Measurements from ENCODE around the gene POLR3A. TPM values are rescaled to one million over a fixed set of nuclear protein-coding genes. Genes with fewer than 3 reads are reported as not detected.
A peak's percentile ranks its signal among the peaks of the same experiment; 100 is the strongest.
"Not testable (repeated sequence)": the region's sequence is repeated elsewhere in the genome, so short reads cannot be mapped to it uniquely, and the experiment has no call there.

The POLR3A gene
- total and polyA plus RNA-seq, 10 donors: 2.7 to 18.9 (median 15.0) TPM

DNA sequence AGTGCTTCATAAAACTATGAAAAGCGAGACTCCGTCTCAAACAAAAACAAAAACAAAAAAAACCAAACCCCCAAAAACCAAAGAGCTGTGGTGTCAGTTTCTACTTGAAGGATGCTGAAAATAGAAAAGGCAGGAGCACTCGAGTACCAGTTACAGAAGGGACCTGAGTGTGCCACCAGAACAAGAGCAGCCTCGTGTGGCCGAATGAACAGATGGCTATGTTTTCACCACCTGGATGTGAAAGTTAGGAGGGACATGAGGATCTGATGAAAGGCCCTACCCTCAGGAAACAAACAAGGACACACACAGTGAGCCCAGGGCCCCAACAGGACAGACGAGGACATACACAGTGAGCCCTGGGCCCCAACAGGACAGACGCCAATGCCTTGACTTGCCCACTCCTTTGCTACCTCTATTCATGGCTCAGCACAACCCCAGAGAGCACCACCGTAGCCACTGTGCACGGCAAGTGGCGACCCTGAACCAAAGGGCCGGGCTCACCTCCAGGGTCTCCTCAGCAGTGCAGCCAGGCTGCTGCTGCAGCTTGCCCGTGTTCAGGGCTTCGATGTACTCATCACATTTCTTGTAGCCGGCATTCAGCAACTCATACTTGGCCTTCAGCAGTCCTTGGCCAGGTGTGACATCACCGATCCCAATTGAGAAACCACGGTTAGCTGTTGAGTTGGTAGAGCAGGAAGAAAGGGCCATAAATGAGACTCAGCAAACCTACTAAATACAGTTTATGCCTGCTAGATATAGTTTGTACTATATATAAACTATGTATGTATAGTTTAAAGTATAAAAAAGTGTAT is 24.9 kb downstream of the POLR3A start:
- H3K27ac ChIP-seq: no peak overlapping the region
- peaks cover 10 to 100% (median 99%) of the 10 kb centered on the region in 6 donors for H3K36me3 ChIP-seq
- 90 to 93% (median 91%) methylated on average over 16 of the region's 16 CpGs for WGBS, 5 donors
- H3K9me3 ChIP-seq: no peaks in the 10 kb centered on the region
- intact Hi-C loops (cut with DNase I; ENCODE audit: low total_unique reads): no loop called here
- H3K4me3 ChIP-seq: no peak overlapping the region
- TF ChIP-seq POLR2AphosphoS5 (IDR thresholded peaks at IDR 0.05): no peak
- TF ChIP-seq, protein P1, sequence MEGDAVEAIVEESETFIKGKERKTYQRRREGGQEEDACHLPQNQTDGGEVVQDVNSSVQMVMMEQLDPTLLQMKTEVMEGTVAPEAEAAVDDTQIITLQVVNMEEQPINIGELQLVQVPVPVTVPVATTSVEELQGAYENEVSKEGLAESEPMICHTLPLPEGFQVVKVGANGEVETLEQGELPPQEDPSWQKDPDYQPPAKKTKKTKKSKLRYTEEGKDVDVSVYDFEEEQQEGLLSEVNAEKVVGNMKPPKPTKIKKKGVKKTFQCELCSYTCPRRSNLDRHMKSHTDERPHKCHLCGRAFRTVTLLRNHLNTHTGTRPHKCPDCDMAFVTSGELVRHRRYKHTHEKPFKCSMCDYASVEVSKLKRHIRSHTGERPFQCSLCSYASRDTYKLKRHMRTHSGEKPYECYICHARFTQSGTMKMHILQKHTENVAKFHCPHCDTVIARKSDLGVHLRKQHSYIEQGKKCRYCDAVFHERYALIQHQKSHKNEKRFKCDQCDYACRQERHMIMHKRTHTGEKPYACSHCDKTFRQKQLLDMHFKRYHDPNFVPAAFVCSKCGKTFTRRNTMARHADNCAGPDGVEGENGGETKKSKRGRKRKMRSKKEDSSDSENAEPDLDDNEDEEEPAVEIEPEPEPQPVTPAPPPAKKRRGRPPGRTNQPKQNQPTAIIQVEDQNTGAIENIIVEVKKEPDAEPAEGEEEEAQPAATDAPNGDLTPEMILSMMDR (IDR thresholded peaks at IDR 0.05 in 8 of 11, conservative IDR thresholded peaks at IDR 0.05 in 3 of 11): no peak
- TF ChIP-seq POLR2A (IDR thresholded peaks at IDR 0.05): no peak
- no peak for DNase-seq
- H3K4me1 ChIP-seq: no peaks in the 10 kb centered on the region
- no peaks in the 10 kb centered on the region for H3K27me3 ChIP-seq (replicated peaks in 1 of 7)

DNA sequence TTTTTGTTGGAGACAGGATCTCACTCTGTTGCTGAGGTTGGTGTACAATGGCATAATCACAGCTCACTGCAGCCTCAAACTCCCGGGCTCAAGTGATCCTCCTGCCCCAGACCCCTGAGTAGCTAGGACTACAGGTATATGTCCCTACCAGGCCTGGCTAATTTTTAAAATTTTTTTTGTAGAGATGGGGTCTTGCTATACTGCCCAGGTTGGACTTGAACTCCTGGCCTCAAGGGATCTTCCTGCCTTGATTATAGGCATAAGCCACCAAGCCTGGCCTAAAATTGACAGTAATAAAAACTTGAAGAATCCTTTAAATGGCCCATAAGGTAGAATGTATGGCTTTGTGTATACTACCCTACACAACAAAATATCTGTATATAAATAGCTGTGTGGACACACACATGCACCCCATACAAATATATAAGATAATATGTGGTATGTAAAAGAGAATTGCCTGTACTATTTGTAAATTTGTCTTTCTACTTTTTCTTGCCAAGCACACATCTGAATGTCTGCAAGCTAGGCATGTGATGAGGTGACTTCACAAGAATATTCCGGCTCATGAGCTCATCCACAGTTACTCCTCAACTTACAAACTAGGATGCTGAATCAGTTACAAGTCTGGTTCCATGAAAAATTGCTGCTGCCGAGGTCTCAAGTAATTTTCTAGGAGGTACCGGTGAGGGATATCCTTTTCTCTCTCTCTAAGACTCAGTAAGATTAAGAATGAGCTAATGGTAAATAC is 26.6 kb downstream of the POLR3A start:
- 94 to 98% (median 96%) methylated on average over 4 of the region's 4 CpGs for WGBS, 5 donors
- intact Hi-C loops (cut with DNase I; ENCODE audit: low total_unique reads): no loop called here
- H3K9me3 ChIP-seq: peaks cover 0 to 6% (median 0%) of the 10 kb centered on the region in 8 donors
- no peak for TF ChIP-seq POLR2AphosphoS5 (IDR thresholded peaks at IDR 0.05)
- TF ChIP-seq, protein P1 (IDR thresholded peaks at IDR 0.05 in 8 of 11, conservative IDR thresholded peaks at IDR 0.05 in 3 of 11): no peak
- TF ChIP-seq POLR2A (IDR thresholded peaks at IDR 0.05): no peak
- no peaks in the 10 kb centered on the region for H3K27me3 ChIP-seq (replicated peaks in 1 of 7)
- no peak overlapping the region for H3K4me3 ChIP-seq
- peak; percentile 4 for DNase-seq
- peaks cover 10 to 99% (median 94%) of the 10 kb centered on the region in 6 donors for H3K36me3 ChIP-seq
- H3K4me1 ChIP-seq: no peaks in the 10 kb centered on the region
- no peak overlapping the region for H3K27ac ChIP-seq

DNA sequence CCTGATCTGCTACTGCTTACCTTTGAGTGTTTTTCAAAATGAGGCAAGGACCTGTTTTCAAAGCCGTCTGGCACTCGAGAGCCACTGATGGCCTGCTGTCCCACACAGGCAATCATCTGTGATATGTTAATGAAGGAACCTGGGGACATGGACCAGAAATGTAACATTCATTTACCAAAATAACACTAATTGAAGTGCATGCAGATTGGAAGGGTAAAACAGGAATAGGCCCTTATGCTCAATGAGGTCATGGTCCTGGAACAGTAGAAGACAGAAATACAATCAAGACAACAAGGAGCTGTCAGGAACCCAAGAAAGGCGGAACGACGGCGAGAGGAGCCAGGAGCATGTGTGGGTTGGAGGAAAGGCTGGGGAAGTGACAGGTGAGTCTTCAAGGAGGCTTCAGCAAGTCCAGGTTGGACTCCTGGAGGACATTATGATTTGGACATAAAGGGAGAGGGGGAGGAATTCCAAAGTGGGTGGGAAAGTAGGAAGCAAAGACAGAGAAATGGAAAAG is 28.3 kb downstream of the POLR3A start:
- peaks cover 10 to 92% (median 77%) of the 10 kb centered on the region in 6 donors for H3K36me3 ChIP-seq
- WGBS, 5 donors: 91 to 97% (median 96%) methylated on average over 6 of the region's 6 CpGs
- H3K4me3 ChIP-seq: no peak overlapping the region
- H3K27ac ChIP-seq: no peak overlapping the region
- H3K4me1 ChIP-seq: no peaks in the 10 kb centered on the region
- no peak for TF ChIP-seq POLR2AphosphoS5 (IDR thresholded peaks at IDR 0.05)
- TF ChIP-seq, protein P1 (IDR thresholded peaks at IDR 0.05 in 8 of 11, conservative IDR thresholded peaks at IDR 0.05 in 3 of 11): no peak
- no peak for TF ChIP-seq POLR2A (IDR thresholded peaks at IDR 0.05)
- H3K9me3 ChIP-seq: peaks cover 0 to 6% (median 0%) of the 10 kb centered on the region in 8 donors
- H3K27me3 ChIP-seq (replicated peaks in 1 of 7): no peaks in the 10 kb centered on the region
- intact Hi-C loops (cut with DNase I; ENCODE audit: low total_unique reads): no loop called here
- DNase-seq: no peak

DNA sequence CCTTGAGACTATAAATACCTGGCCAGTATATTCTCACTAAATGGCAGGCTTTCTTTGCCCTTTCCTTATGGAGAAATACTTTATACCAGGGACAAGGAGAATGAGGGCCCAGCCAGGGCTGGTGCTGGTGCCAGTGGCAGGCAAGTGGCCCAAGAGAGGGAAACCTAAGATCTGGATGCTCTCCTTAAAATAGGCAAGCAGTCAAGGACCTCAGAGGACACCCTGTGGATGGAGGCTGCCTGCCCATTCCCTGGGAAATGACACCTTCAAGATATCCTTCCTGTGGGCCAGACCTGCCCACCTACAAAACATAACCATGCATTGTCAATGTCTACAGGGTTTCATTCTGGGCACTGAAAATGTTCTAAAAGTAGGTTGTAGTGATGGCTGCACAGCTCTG is 29.1 kb downstream of the POLR3A start:
- TF ChIP-seq, protein P1 (IDR thresholded peaks at IDR 0.05 in 8 of 11, conservative IDR thresholded peaks at IDR 0.05 in 3 of 11): no peak
- TF ChIP-seq POLR2A (IDR thresholded peaks at IDR 0.05) (no peak), POLR2AphosphoS5 (IDR thresholded peaks at IDR 0.05) (no peak)
- no peak overlapping the region for H3K4me3 ChIP-seq
- DNase-seq: no peak
- peaks cover 0 to 6% (median 0%) of the 10 kb centered on the region in 8 donors for H3K9me3 ChIP-seq
- no peaks in the 10 kb centered on the region for H3K4me1 ChIP-seq
- H3K27ac ChIP-seq: no peak overlapping the region
- no peaks in the 10 kb centered on the region for H3K27me3 ChIP-seq (replicated peaks in 1 of 7)
- peaks cover 10 to 84% (median 69%) of the 10 kb centered on the region in 6 donors for H3K36me3 ChIP-seq
- intact Hi-C loops (cut with DNase I; ENCODE audit: low total_unique reads): no loop called here

DNA sequence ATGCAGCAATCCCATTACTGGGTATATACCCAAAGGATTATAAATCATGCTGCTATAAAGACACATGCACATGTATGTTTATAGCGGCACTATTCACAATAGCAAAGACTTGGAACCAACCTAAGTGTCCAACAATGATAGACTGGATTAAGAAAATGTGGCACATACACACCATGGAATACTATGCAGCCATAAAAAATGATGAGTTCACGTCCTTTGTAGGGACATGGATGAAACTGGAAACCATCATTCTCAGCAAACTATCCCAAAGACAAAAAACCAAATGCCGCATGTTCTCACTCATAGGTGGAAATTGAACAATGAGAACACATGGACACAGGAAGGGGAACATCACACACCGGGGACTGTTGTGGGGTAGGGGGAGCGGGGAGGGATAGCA is 30.5 kb downstream of the POLR3A start:
- intact Hi-C loops (cut with DNase I; ENCODE audit: low total_unique reads); DNase-seq; H3K27ac ChIP-seq; H3K4me3 ChIP-seq; H3K4me1 ChIP-seq; H3K27me3 ChIP-seq (replicated peaks in 1 of 7); H3K9me3 ChIP-seq: not testable (repeated sequence)
- peaks cover 10 to 80% (median 63%) of the 10 kb centered on the region in 6 donors for H3K36me3 ChIP-seq
- WGBS, 5 donors: 95 to 99% (median 98%) methylated on average over 4 to 5 of the region's 5 CpGs
